GM12878 (cell line): ENCODE measurements around the gene DIABLO. TPM values are rescaled to one million over a fixed set of nuclear protein-coding genes. Genes with fewer than 3 reads are reported as not detected.
A peak's percentile ranks its signal among the peaks of the same experiment; 100 is the strongest.

Experiments used
- ATAC-seq: fragments of 200-7000 bp; cut with Tn5 transposase; 3 replicates; pipeline ENCODE4 v1.9.1; 2020; ENCODE audit warnings: mild to moderate bottlenecking, moderate library complexity
- BruUV-seq: library from RNA; stranded (reverse); fragments of 400-500 nt; replicated peaks from 2 replicates; lab custom pipeline; 2021; lab: Mats Ljungman, UMichigan
- CTCF ChIA-PET: fragments of 300-600 bp; sonication (Branson Sonifier 250); formaldehyde crosslinking; extraction: SDS; loops from one replicate; lab custom pipeline; 2021; ENCODE audit warnings: inconsistent platforms; lab: Yijun Ruan, JAX
- POLR2A ChIA-PET: fragments of 350-600 bp; formaldehyde crosslinking; extraction: SDS; loops from one replicate; lab custom pipeline; 2021; ENCODE audit warnings: inconsistent platforms; lab: Charles Lee
- RAD21 ChIA-PET: fragments of 300-600 bp; sonication (Branson Sonifier 250); formaldehyde crosslinking; loops from one replicate; lab custom pipeline; 2023; ENCODE audit warnings: antibody characterized with exemption; ENCODE audit not compliant: unreplicated experiment; lab: Charles Lee
- SMC1A ChIA-PET: fragments of 300-600 bp; sonication (Branson Sonifier 250); formaldehyde crosslinking; loops from one replicate; lab custom pipeline; 2023; ENCODE audit not compliant: unreplicated experiment, uncharacterized antibody; lab: Charles Lee
- DNase-seq: peaks from one replicate; pipeline ENCODE4 v3.0.0-alpha.2; 2011; ENCODE audit warnings: low read depth, low spot score
- FAIRE-seq: peaks from 3 replicates; lab custom pipeline; 2011; peaks lifted over from hg19 to GRCh38; lab: Jason Lieb, UNC
- H2AFZ ChIP-seq: 2 replicates; pipeline ENCODE4 v1.6.0; 2011; ENCODE audit warnings: low read depth, low read length, control low read depth; ENCODE audit not compliant: control insufficient read depth
- H3K27ac ChIP-seq: 2 replicates; pipeline ENCODE4 v1.5.1; 2011; ENCODE audit warnings: control low read depth; ENCODE audit not compliant: control insufficient read depth, insufficient read depth
- H3K27me3 ChIP-seq, 2 experiments: replicated peaks in 1 of 2; 2 replicates each; pipeline versions ENCODE4 v1.6.0 to v1.6.1; 2011; ENCODE audit warnings: low read length in 1 of 2; ENCODE audit not compliant: control insufficient read depth in 2 of 2, insufficient read depth in 2 of 2
- H3K36me3 ChIP-seq, 2 experiments: 2 replicates each; pipeline ENCODE4 v1.5.1; 2011; ENCODE audit warnings: low read length in 1 of 2; ENCODE audit not compliant: control insufficient read depth in 2 of 2, insufficient read depth in 2 of 2
- H3K4me1 ChIP-seq: 2 replicates; pipeline ENCODE4 v1.6.1; 2011; ENCODE audit warnings: mild to moderate bottlenecking, low read length, moderate library complexity, mixed read lengths; ENCODE audit not compliant: control insufficient read depth, insufficient read depth
- H3K4me2 ChIP-seq: 2 replicates; pipeline ENCODE4 v1.6.0; 2011; ENCODE audit warnings: control low read depth; ENCODE audit not compliant: control insufficient read depth, insufficient read depth
- H3K4me3 ChIP-seq: fragments of 200-600 bp; sonication (generic); 2 replicates; pipeline ENCODE4 v1.5.1; 2016
- H3K79me2 ChIP-seq: 2 replicates; pipeline ENCODE4 v1.6.0; 2011; ENCODE audit warnings: low read length; ENCODE audit not compliant: control insufficient read depth, insufficient read depth
- H3K9ac ChIP-seq: 2 replicates; pipeline ENCODE4 v1.8.0; 2011; ENCODE audit warnings: low read length, control low read depth, mixed read lengths; ENCODE audit not compliant: control insufficient read depth, insufficient read depth
- H3K9me3 ChIP-seq: replicated peaks from 3 replicates; pipeline ENCODE4 v1.5.1; 2011; ENCODE audit warnings: mild to moderate bottlenecking, low read length; ENCODE audit not compliant: control insufficient read depth, insufficient read depth
- H4K20me1 ChIP-seq: 2 replicates; pipeline ENCODE4 v1.6.0; 2011; ENCODE audit not compliant: control insufficient read depth, insufficient read depth
- RAD21 ChIP-seq: IDR thresholded peaks from 2 replicates; pipeline ENCODE4 v1.6.1; 2011; ENCODE audit warnings: mild to moderate bottlenecking, low read depth, low read length, moderate library complexity; ENCODE audit not compliant: insufficient read depth
- SMC3 ChIP-seq: IDR thresholded peaks from 2 replicates; pipeline ENCODE4 v1.6.1; 2011; ENCODE audit warnings: low read length, improper control_type of control experiment, borderline replicate concordance
- STAT3 ChIP-seq: IDR thresholded peaks from 2 replicates; pipeline ENCODE4 v1.6.1; 2011; ENCODE audit warnings: low read depth, low read length, improper control_type of control experiment
- WGBS: methylation state at CpG from one replicate; pipeline ENCODE4 v1.1.6; 2016; ENCODE audit warnings: low lambda C conversion rate; ENCODE audit not compliant: insufficient replicate concordance, insufficient coverage; ENCODE audit errors: missing lambda C conversion rate; 5-methylcytosine and 5-hydroxymethylcytosine counted together
- in situ Hi-C: fragments of 300-500 bp; cut with MboI; formaldehyde crosslinking; loops from 9 replicates; pipeline ENCODE4 v1.14.3; 2018; ENCODE audit warnings: mixed read lengths
- intact Hi-C: fragments of 100-400 bp; cut with micrococcal nuclease; formaldehyde crosslinking; loops from one replicate; pipeline ENCODE4 v1.14.2; 2022; ENCODE audit not compliant: unreplicated experiment
- polyA plus RNA-seq, 11 experiments: library from polyadenylated mRNA; depleted of rRNA in 4 of 11; unstranded in 6 of 11; stranded (reverse) in 5 of 11; fragments of >200 nt; fragmentation: Nextera tagmentation in 4 of 11; fragmentation: Illumina TruSeq in 1 of 11; extraction: Ambion mirVana in 4 of 11; extraction: Trizol in 1 of 11; gene quantifications; 1 replicate in 1 of 11; 2 replicates in 10 of 11; pipeline versions ENCODE4 v1.2.1 to v1.2.3, GENCODE V29; 2011 to 2016; ENCODE audit warnings: inconsistent platforms in 2 of 11, missing spikeins in 2 of 11, low read depth in 1 of 11
- total RNA-seq, 4 experiments: library from RNA; depleted of rRNA in 3 of 4; stranded (reverse); fragments of >200 nt in 3 of 4; fragmentation: Illumina TruSeq in 1 of 4; extraction: Trizol in 1 of 4; gene quantifications; 2 replicates each; pipeline versions ENCODE4 v1.2.1 to v1.2.3, GENCODE V29; 2013 to 2021
- TF ChIP-seq, protein P1 (sequence below), 3 experiments: IDR thresholded peaks in 2 of 3; conservative IDR thresholded peaks in 1 of 3; 2 replicates each; pipeline ENCODE4 v1.5.1; 2011; ENCODE audit warnings: low read depth in 3 of 3, low read length in 3 of 3, mild to moderate bottlenecking in 3 of 3, control low read depth in 2 of 3, moderate library complexity in 2 of 3, inconsistent platforms in 1 of 3, mixed read lengths in 1 of 3; ENCODE audit not compliant: control insufficient read depth in 2 of 3, insufficient read depth in 1 of 3; ENCODE audit errors: extremely low read depth in 1 of 3

The DIABLO gene
- total and polyA plus RNA-seq, 10 of the 15 experiments (the other 5 are each of a cell fraction or from before 2014, with no cell fraction given) = 18.3 to 69.9 (median 46.2) TPM

GRCh38 chr12:122159882-122160281 lies 66.0 kb downstream of the DIABLO start:
- no peak overlapping the region for H2AFZ ChIP-seq
- in situ Hi-C loops = no loop called here
- no peak for DNase-seq
- ChIA-PET CTCF (interaction anchor here (1.4 to 2.5 kb wide), 2 partner anchors 105 to 175 kb away, joined by 3 to 5 read pairs; no protein-coding TSS in a partner anchor), RAD21 (no interaction called here), POLR2A (no interaction called here), SMC1A (no interaction called here)
- WGBS = 35% methylated on average over 4 of the region's 4 CpGs
- ATAC-seq = no peak
- no peaks in the 10 kb centered on the region for H3K27me3 ChIP-seq
- H4K20me1 ChIP-seq = no peaks in the 10 kb centered on the region
- no peak overlapping the region for H3K9ac ChIP-seq
- intact Hi-C loops = no loop called here
- H3K4me2 ChIP-seq = no peak overlapping the region
- no TSS peak for BruUV-seq
- H3K79me2 ChIP-seq = no peaks in the 10 kb centered on the region
- TF ChIP-seq STAT3 (no peak), SMC3 (peak; percentile 30; the same call in 1 of the 2 replicates), RAD21 (peak; percentile 68)
- TF ChIP-seq, protein P1, sequence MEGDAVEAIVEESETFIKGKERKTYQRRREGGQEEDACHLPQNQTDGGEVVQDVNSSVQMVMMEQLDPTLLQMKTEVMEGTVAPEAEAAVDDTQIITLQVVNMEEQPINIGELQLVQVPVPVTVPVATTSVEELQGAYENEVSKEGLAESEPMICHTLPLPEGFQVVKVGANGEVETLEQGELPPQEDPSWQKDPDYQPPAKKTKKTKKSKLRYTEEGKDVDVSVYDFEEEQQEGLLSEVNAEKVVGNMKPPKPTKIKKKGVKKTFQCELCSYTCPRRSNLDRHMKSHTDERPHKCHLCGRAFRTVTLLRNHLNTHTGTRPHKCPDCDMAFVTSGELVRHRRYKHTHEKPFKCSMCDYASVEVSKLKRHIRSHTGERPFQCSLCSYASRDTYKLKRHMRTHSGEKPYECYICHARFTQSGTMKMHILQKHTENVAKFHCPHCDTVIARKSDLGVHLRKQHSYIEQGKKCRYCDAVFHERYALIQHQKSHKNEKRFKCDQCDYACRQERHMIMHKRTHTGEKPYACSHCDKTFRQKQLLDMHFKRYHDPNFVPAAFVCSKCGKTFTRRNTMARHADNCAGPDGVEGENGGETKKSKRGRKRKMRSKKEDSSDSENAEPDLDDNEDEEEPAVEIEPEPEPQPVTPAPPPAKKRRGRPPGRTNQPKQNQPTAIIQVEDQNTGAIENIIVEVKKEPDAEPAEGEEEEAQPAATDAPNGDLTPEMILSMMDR (IDR thresholded peaks at IDR 0.05 in 2 of 3, conservative IDR thresholded peaks at IDR 0.05 in 1 of 3; ENCODE audit: control insufficient read depth in 2 of 3, extremely low read depth in 1 of 3, insufficient read depth in 1 of 3, low read depth in 3 of 3, low read length in 3 of 3) = peak in 1 of 3 experiments; percentile 39; a peak in 2 of 6 replicates
- peaks cover 5% of the 10 kb centered on the region for H3K4me1 ChIP-seq
- no peaks in the 10 kb centered on the region for H3K36me3 ChIP-seq
- no peak overlapping the region for H3K4me3 ChIP-seq
- H3K27ac ChIP-seq = no peak overlapping the region
- no peaks in the 10 kb centered on the region for H3K9me3 ChIP-seq
- peak; percentile 38 for FAIRE-seq
